Thyroid gland (tissue), 4 donors: ENCODE data around the gene TRRAP. TPM values are rescaled to one million over a fixed set of nuclear protein-coding genes. Genes with fewer than 3 reads are reported as not detected.

Experiments
- DNase-seq, 2 donors: peaks; one replicate each; pipeline ENCODE4 v3.0.0-alpha.2; 2019
- H3K27ac ChIP-seq, 3 donors: fragments of 200-600 bp; sonication (generic); 1 replicate in 2 of 3; 2 replicates in 1 of 3; pipeline ENCODE4 v1.5.1; 2016 to 2019; ENCODE audit warnings: mild to moderate bottlenecking in 1 of 3, moderate library complexity in 1 of 3
- H3K27me3 ChIP-seq: fragments of 200-600 bp; sonication (generic); one replicate; pipeline ENCODE4 v1.5.1; 2019
- H3K36me3 ChIP-seq, 2 donors: fragments of 200-600 bp; sonication (generic); one replicate each; pipeline ENCODE4 v1.5.1; 2016 to 2019
- H3K4me1 ChIP-seq, 2 donors: fragments of 200-600 bp; sonication (generic); one replicate each; pipeline ENCODE4 v1.5.1; 2017 to 2019
- H3K4me3 ChIP-seq, 3 donors: fragments of 200-600 bp; sonication (generic); replicated peaks in 1 of 3; 1 replicate in 2 of 3; 2 replicates in 1 of 3; pipeline ENCODE4 v1.5.1; 2016; ENCODE audit warnings: mild to moderate bottlenecking in 1 of 3
- H3K9me3 ChIP-seq: fragments of 200-600 bp; sonication (generic); one replicate; pipeline ENCODE4 v1.5.1; 2017
- POLR2A ChIP-seq, 2 donors: fragments of 450-650 bp; IDR thresholded peaks; one replicate each; pipeline ENCODE4 v1.6.1; 2017; ENCODE audit warnings: antibody characterized with exemption in 2 of 2, mild to moderate bottlenecking in 2 of 2, moderate library complexity in 1 of 2
- WGBS, 2 donors: methylation state at CpG; one replicate each; pipeline ENCODE4 v1.1.5; 2017; 5-methylcytosine and 5-hydroxymethylcytosine counted together
- intact Hi-C: fragments of 100-400 bp; cut with DNase I; formaldehyde crosslinking; loops from one replicate; pipeline ENCODE4 v1.15.1; 2023
- total RNA-seq, 4 donors: library from RNA; depleted of rRNA; stranded (reverse); fragments of >200 nt; gene quantifications; one replicate each; pipeline ENCODE4 v1.2.3, GENCODE V29; 2016
- TF ChIP-seq, protein P1 (sequence below), 6 experiments: fragments of 200-600 bp in 3 of 6; fragments of 450-650 bp in 3 of 6; sonication (generic) in 3 of 6; IDR thresholded peaks; one replicate each; pipeline ENCODE4 v1.5.1; 2016 to 2019; ENCODE audit warnings: antibody characterized with exemption in 6 of 6, mild to moderate bottlenecking in 2 of 6, inconsistent platforms in 1 of 6, moderate library complexity in 1 of 6

TRRAP gene
- total RNA-seq, 4 donors from 2014 or later: 43.5 to 72.6 (median 52.2) TPM

GRCh38 chr7:98860071-98860470 lies 18.3 kb upstream of the TRRAP start:
- Histone ChIP-seq H3K36me3 (no peaks in the 10 kb centered on the region), H3K27me3 (no peaks in the 10 kb centered on the region), H3K4me1 (no peaks in the 10 kb centered on the region), H3K9me3 (no peaks in the 10 kb centered on the region), H3K27ac (no peak overlapping the region), H3K4me3 (no peak overlapping the region)
- no peak for DNase-seq
- 80 to 87% methylated on average over 12 of the region's 12 CpGs for WGBS, 2 donors
- intact Hi-C loops: no loop called here
- no peak for TF ChIP-seq POLR2A (IDR thresholded peaks at IDR 0.05)
- TF ChIP-seq, protein P1, sequence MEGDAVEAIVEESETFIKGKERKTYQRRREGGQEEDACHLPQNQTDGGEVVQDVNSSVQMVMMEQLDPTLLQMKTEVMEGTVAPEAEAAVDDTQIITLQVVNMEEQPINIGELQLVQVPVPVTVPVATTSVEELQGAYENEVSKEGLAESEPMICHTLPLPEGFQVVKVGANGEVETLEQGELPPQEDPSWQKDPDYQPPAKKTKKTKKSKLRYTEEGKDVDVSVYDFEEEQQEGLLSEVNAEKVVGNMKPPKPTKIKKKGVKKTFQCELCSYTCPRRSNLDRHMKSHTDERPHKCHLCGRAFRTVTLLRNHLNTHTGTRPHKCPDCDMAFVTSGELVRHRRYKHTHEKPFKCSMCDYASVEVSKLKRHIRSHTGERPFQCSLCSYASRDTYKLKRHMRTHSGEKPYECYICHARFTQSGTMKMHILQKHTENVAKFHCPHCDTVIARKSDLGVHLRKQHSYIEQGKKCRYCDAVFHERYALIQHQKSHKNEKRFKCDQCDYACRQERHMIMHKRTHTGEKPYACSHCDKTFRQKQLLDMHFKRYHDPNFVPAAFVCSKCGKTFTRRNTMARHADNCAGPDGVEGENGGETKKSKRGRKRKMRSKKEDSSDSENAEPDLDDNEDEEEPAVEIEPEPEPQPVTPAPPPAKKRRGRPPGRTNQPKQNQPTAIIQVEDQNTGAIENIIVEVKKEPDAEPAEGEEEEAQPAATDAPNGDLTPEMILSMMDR (IDR thresholded peaks at IDR 0.05): no peak

GRCh38 chr7:98862203-98862602 lies 16.1 kb upstream of the TRRAP start:
- intact Hi-C loops: no loop called here
- H3K27ac ChIP-seq: no peak overlapping the region
- 62 to 65% methylated on average over 4 of the region's 4 CpGs for WGBS, 2 donors
- H3K27me3 ChIP-seq: no peaks in the 10 kb centered on the region
- no peak for TF ChIP-seq POLR2A (IDR thresholded peaks at IDR 0.05)
- TF ChIP-seq, protein P1 (IDR thresholded peaks at IDR 0.05): no peak
- H3K36me3 ChIP-seq: no peaks in the 10 kb centered on the region
- H3K9me3 ChIP-seq: no peaks in the 10 kb centered on the region
- no peak overlapping the region for H3K4me3 ChIP-seq
- no peak for DNase-seq
- H3K4me1 ChIP-seq: no peaks in the 10 kb centered on the region

GRCh38 chr7:98862716-98863420 lies 15.5 kb upstream of the TRRAP start:
- no peaks in the 10 kb centered on the region for H3K27me3 ChIP-seq

GRCh38 chr7:98863601-98864000 lies 14.7 kb upstream of the TRRAP start:
- Histone ChIP-seq H3K9me3 (no peaks in the 10 kb centered on the region), H3K27ac (no peak overlapping the region), H3K4me3 (no peak overlapping the region), H3K27me3 (no peaks in the 10 kb centered on the region), H3K36me3 (no peaks in the 10 kb centered on the region), H3K4me1 (no peaks in the 10 kb centered on the region)
- WGBS, 2 donors: 80 to 98% methylated on average over 2 of the region's 2 CpGs
- intact Hi-C loops: no loop called here
- DNase-seq: no peak
- TF ChIP-seq POLR2A (IDR thresholded peaks at IDR 0.05): no peak
- TF ChIP-seq, protein P1 (IDR thresholded peaks at IDR 0.05): no peak

More at GRCh38 chr7:98862716-98863420, 15.5 kb upstream of the TRRAP start:
- H3K36me3 ChIP-seq: no peaks in the 10 kb centered on the region
- intact Hi-C loops: no loop called here
- H3K27ac ChIP-seq: no peak overlapping the region
- no peaks in the 10 kb centered on the region for H3K4me1 ChIP-seq
- no peak overlapping the region for H3K4me3 ChIP-seq
- WGBS, 2 donors: 92% methylated on average over 22 to 27 of the region's 29 CpGs
- TF ChIP-seq, protein P1 (IDR thresholded peaks at IDR 0.05): no peak
- TF ChIP-seq POLR2A (IDR thresholded peaks at IDR 0.05): no peak
- no peak for DNase-seq
- no peaks in the 10 kb centered on the region for H3K9me3 ChIP-seq

DNA sequence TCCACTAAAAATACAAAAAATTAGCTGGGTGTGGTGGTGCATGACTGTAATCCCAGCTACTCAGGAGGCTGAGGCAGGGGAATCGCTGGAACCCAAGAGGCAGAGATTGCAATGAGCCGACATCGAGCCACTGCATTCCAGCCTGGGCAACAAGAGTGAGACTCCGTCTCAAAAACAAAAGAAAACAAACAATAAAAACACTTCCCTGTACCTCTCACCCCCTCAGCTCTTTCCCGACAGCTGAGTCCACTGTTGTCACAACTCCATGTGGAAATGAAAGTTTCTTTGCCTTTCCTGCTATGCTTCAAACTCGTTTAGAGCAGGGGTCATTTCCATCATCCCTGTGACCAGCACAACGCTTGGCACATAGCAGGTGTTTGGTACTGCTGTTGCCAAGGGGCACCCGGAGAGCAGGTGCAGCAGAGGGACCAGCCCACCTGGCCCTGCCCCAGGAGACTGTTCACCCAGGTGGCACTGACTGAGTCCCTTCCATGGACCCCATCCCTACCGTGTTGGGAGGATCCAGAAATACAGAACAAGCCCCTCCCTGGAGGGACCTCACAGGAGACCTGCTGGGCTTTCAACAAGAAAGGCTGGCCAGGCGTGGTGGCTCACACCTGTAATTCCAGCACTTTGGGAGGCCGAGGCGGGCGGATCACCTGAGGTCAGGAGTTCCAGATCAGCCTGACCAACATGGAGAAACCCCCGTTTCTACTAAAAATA lies 13.4 kb upstream of the TRRAP start:
- Histone ChIP-seq H3K27ac (no peak overlapping the region), H3K4me3 (no peak overlapping the region), H3K4me1 (peaks cover 0 to 6% of the 10 kb centered on the region in 2 donors), H3K27me3 (no peaks in the 10 kb centered on the region), H3K36me3 (no peaks in the 10 kb centered on the region), H3K9me3 (no peaks in the 10 kb centered on the region)
- no peak for DNase-seq
- no peak for TF ChIP-seq POLR2A (IDR thresholded peaks at IDR 0.05)
- TF ChIP-seq, protein P1 (IDR thresholded peaks at IDR 0.05): no peak
- 60% methylated on average over 14 of the region's 14 CpGs for WGBS, 2 donors
- intact Hi-C loops: no loop called here
